IPS-20b (cell line): ENCODE measurements around the gene SPRR5.

Experiments used
- H3K27ac ChIP-seq: one replicate; pipeline ENCODE4 v1.5.1; 2013; ENCODE audit warnings: low read length
- H3K27me3 ChIP-seq: 2 replicates; pipeline ENCODE4 v1.6.1; 2013; ENCODE audit warnings: mild to moderate bottlenecking, low read length, inconsistent platforms; ENCODE audit not compliant: insufficient read depth
- H3K36me3 ChIP-seq: 2 replicates; pipeline ENCODE4 v1.6.1; 2013; ENCODE audit warnings: low read depth, mild to moderate bottlenecking, inconsistent platforms, low read length, moderate library complexity; ENCODE audit not compliant: insufficient read depth
- H3K4me1 ChIP-seq: 2 replicates; pipeline ENCODE4 v1.6.1; 2013; ENCODE audit warnings: mild to moderate bottlenecking, control low read depth, inconsistent platforms, low read length, moderate library complexity; ENCODE audit not compliant: insufficient read depth
- H3K4me3 ChIP-seq: 2 replicates; pipeline ENCODE4 v1.5.1; 2013; ENCODE audit warnings: mild to moderate bottlenecking, low read length, inconsistent platforms
- H3K9ac ChIP-seq: 2 replicates; pipeline ENCODE4 v1.6.1; 2013; ENCODE audit warnings: low read depth, mild to moderate bottlenecking, inconsistent platforms, low read length, moderate library complexity
- H3K9me3 ChIP-seq: 2 replicates; pipeline ENCODE4 v1.6.1; 2013; ENCODE audit warnings: mild to moderate bottlenecking, low read depth, low read length, inconsistent platforms; ENCODE audit not compliant: insufficient read depth

SPRR5 gene

DNA sequence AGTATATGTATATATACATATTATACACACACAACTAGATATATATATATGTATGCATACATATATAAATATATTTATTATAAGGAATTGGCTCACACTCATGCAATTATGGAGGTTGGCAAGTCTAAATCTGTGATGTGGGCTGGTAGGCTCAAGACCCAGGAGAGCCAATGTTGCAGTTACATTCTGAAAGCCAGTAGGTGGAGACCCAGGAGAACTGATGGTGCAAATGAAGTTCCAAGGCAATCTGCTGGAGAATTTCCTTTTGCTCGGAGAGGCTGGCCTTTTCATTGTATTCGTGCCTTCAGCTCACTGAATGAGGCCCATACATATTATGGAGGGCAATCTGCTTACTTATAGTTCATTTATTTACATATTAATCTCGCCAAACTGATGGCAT, 29.2 kb upstream of the SPRR5 start:
- H3K27me3 ChIP-seq: no peaks in the 10 kb centered on the region
- H3K27ac ChIP-seq: no peak overlapping the region
- no peak overlapping the region for H3K9ac ChIP-seq
- H3K4me3 ChIP-seq: no peak overlapping the region
- H3K4me1 ChIP-seq: no peaks in the 10 kb centered on the region
- H3K36me3 ChIP-seq: no peaks in the 10 kb centered on the region
- peaks cover 3% of the 10 kb centered on the region; the same call in 1 of the 2 replicates for H3K9me3 ChIP-seq

DNA sequence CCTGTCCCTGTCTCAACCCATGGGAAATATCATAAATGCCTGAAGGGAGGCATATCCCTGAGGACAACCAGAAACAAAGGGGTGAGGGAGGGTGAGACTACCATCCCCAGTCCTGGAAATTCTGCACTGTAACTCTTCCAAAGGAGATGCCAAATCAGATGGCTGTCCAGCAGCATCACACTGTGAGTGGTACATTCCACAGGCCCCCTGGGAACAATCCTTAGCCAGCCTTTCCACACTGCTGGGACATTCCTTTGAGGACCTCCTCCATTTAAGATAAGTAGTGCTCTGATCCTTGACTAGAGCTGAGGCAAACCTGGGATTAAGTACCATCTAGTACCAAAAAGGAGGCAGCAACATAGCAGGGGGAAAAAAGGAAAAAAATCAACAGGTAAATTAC, 27.9 kb upstream of the SPRR5 start:
- Histone ChIP-seq H3K9me3 (peaks cover 3% of the 10 kb centered on the region; the same call in 1 of the 2 replicates), H3K27me3 (no peaks in the 10 kb centered on the region), H3K27ac (no peak overlapping the region), H3K4me1 (no peaks in the 10 kb centered on the region), H3K36me3 (no peaks in the 10 kb centered on the region), H3K4me3 (no peak overlapping the region), H3K9ac (no peak overlapping the region)

DNA sequence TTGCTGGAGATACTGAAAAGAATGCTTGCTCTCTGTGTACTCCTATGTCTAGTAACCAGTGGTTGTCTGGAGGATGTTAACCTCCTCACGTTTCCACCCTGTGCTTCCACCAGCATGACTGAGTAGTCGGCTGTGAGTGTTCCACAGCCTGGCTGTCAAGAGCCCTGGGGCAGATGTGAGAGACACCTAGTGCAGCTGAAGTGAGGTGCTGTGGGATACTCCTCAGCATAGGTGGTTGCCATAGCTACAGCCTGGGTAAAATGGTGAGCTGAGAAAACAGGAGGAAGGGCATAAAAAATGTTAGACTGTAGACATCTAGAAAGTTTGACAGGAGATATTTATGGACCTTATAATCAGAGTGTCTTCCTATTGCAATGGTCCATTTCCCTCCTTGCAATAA, 22.8 kb upstream of the SPRR5 start:
- H3K9me3 ChIP-seq: peaks cover 19% of the 10 kb centered on the region
- no peak overlapping the region for H3K4me3 ChIP-seq
- H3K27me3 ChIP-seq: no peaks in the 10 kb centered on the region
- H3K9ac ChIP-seq: no peak overlapping the region
- no peaks in the 10 kb centered on the region for H3K4me1 ChIP-seq
- H3K27ac ChIP-seq: no peak overlapping the region
- no peaks in the 10 kb centered on the region for H3K36me3 ChIP-seq

DNA sequence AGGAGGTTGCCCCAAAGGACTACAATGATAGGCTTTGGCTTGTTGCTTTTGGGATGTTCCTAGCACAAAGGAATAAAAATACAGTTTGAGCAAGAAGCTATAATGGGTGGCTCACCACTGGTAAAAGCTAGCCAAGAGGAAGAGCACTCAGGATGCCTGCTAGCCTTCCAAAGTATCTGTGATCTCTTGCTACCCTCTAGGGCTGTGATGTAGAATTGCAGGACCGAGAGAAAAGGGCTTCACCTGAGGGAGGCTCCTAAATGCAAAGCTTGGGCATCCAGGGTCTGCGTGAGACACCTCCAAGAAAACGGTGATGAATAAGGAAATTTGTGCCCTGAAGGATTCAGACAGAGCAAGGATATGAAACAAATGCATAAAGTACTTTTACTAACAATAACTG, 20.9 kb upstream of the SPRR5 start:
- Histone ChIP-seq H3K4me3 (no peak overlapping the region), H3K4me1 (no peaks in the 10 kb centered on the region), H3K9me3 (peaks cover 19% of the 10 kb centered on the region)

DNA sequence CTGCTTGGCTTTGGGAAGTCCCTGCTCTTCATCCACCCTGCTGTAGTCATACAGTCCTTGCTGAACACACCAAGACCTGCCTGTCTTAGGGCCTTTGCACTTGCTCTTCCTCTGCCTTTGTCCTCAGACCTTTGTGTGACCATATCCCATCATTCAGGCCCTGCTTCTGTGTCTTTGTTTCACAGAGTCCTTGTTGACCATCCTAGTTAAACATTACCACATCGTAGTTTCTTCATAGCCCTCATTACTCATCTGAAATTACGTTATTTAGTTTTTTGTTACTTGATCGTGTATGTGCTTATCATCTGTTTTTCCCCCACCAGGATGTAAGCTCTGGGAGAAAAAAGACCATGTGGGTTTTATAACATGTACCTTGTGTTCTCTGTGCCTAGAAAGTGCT, 18.3 kb upstream of the SPRR5 start:
- Histone ChIP-seq H3K27ac (no peak overlapping the region), H3K9me3 (peaks cover 16% of the 10 kb centered on the region), H3K4me1 (no peaks in the 10 kb centered on the region), H3K27me3 (no peaks in the 10 kb centered on the region), H3K9ac (no peak overlapping the region), H3K36me3 (no peaks in the 10 kb centered on the region), H3K4me3 (no peak overlapping the region)

More for the DNA sequence above, 20.9 kb upstream of the SPRR5 start:
- H3K36me3 ChIP-seq: no peaks in the 10 kb centered on the region
- H3K9ac ChIP-seq: no peak overlapping the region
- no peak overlapping the region for H3K27ac ChIP-seq
- H3K27me3 ChIP-seq: no peaks in the 10 kb centered on the region

DNA sequence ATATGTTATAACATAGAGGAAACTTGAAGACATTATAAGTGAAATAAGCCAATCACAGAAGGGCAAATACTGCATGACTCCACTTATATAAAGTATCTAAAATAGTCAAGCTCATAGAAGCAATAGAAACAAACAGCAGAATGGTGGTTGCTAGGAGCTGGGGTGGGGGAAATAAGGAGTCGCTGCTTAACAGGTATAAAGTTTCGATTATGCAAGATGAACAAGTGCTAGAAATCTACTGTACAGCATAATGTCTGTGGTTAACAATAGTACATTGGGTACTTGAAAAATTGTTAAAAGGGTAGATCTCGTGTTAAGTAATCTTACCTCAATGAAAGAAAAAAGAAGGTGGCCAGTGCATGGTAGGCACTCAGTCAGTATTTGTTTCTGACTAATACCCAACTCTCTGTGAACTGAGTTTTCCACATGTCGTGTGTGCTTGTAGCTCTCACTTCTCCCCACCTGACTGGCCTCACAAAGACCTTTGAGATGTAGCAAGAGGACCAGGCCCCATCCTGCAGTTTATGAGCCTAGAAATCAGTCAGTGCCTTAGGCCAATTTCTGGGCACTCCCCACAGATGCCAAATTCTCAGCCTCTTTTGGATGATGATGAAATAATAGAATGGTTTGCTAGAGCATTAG, 14.7 kb upstream of the SPRR5 start:
- Histone ChIP-seq H3K4me3 (no peak overlapping the region), H3K4me1 (no peaks in the 10 kb centered on the region), H3K27ac (no peak overlapping the region), H3K36me3 (no peaks in the 10 kb centered on the region), H3K9ac (no peak overlapping the region), H3K27me3 (no peaks in the 10 kb centered on the region), H3K9me3 (peaks cover 5% of the 10 kb centered on the region)

DNA sequence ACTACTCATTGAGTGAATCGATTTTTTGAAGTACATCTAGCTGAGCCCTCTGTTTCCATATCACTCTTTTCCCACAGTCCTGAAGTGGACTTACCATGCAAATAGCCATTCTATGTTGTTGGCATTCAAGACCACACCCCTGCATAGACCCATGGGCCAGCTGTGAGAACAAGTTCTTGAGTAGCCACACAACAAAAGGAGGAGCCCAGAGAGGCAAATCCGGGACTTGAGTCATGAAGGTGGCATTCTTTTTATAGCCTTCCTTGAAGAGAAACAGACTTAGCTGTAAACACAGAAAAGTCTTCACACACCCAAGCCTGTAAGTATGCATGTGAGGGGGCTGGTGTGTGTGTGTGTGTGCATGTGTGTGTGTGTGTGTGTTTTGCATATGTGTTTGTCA, 13.8 kb upstream of the SPRR5 start:
- H3K36me3 ChIP-seq: no peaks in the 10 kb centered on the region
- H3K27ac ChIP-seq: no peak overlapping the region
- peaks cover 4% of the 10 kb centered on the region; the same call in 1 of the 2 replicates for H3K9me3 ChIP-seq
- no peaks in the 10 kb centered on the region for H3K4me1 ChIP-seq
- no peaks in the 10 kb centered on the region for H3K27me3 ChIP-seq
- H3K4me3 ChIP-seq: no peak overlapping the region
- H3K9ac ChIP-seq: no peak overlapping the region

DNA sequence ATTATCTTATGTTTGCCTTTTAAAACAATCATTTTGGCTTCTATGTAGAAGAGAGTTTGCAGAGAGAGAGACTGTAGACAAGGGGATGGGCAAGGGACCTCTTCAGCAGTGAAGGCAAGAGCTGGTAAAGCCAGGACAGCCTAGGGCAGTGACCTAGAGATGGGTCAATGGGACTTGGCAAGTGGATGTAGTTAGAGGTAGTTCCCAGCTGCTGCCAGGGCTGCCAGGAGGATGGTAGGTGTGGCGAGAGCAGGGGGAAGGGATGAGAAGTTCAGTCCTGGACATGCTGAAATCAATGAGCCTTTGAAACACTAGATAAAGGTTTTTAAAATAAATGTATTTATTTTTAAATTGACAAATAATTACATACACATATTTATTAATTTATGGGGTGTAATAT, 6.4 kb upstream of the SPRR5 start:
- Histone ChIP-seq H3K36me3 (no peaks in the 10 kb centered on the region), H3K27me3 (no peaks in the 10 kb centered on the region), H3K4me3 (no peak overlapping the region), H3K9me3 (no peaks in the 10 kb centered on the region; the same call in 1 of the 2 replicates), H3K9ac (no peak overlapping the region), H3K4me1 (no peaks in the 10 kb centered on the region), H3K27ac (no peak overlapping the region)

DNA sequence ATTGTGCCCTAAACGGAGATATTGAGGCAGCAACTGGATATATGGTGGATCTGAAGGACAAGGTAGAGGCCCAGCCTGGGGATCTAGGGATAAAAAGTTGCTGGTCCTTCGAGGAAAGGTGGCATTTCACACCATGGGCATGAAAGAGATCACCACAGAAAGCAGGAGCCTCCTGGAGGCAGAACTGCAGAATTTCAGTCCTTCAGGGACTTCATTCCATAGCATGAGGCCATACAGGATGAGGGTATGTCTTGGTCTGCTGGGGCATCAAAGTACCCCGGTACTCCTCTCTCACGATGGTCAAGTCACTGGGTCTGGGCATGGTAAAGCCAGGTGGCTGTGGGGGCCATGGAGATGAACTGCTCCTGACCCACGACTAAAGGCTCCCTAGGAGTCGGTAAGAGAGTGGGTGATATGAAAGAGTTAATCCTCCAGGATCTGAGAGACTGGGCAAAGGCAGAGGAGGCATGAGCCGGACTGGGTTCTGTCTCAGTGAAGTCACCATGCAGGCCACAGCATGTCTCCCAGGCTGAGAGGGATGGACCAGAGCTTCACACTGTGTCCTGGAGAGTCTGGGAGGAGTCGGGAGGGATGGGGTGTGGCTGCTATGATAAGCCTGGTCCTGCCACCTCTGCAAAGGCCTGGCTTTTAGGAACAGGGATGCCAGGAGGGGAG, 5.8 kb upstream of the SPRR5 start:
- Histone ChIP-seq H3K9me3 (no peaks in the 10 kb centered on the region; the same call in 1 of the 2 replicates), H3K36me3 (no peaks in the 10 kb centered on the region), H3K9ac (no peak overlapping the region), H3K4me1 (no peaks in the 10 kb centered on the region), H3K4me3 (no peak overlapping the region), H3K27me3 (no peaks in the 10 kb centered on the region), H3K27ac (no peak overlapping the region)

DNA sequence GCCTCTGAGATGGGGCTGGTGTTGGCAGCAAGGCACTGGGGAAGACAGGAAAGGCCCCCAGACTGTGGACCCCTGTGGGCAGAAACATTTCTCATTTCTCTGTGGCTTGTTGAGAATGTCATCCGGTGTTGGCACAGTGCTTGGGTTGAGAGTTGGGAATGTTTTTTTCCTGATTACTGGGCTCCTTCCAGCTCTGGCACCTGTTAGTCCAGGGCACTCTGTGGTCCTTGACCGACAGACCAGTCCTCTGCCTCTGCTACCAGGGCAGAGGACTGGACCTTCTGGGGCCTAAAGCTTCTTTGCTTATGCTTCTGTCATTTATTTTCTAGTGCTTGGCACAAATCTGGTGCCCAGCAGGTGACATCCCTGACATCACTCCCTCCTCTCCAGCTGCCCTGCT, 4.8 kb upstream of the SPRR5 start:
- H3K4me1 ChIP-seq: no peaks in the 10 kb centered on the region
- no peaks in the 10 kb centered on the region; the same call in 1 of the 2 replicates for H3K9me3 ChIP-seq
- no peaks in the 10 kb centered on the region for H3K36me3 ChIP-seq
- no peaks in the 10 kb centered on the region for H3K27me3 ChIP-seq
- no peak overlapping the region for H3K9ac ChIP-seq
- no peak overlapping the region for H3K27ac ChIP-seq
- H3K4me3 ChIP-seq: no peak overlapping the region

DNA sequence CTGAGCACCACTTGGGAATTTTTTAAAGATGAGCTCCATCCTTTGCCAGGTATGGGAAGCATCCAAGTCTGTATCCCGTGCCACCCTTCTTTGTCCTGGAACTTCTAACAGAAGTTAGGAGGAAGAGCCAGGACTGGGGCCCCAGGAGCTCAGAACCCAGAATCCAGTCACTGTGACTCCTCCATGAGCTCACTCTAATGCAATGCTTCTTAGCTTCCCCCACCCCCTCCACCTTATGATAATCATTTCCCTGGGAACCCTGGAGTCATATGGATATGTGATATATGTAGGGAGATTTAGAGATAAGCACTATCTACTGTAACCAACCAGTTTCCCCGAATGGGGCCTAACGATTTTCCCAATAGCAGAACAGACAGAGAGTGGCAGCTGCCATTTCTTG, 758 bp upstream of the SPRR5 start:
- Histone ChIP-seq H3K4me3 (no peak overlapping the region), H3K36me3 (no peaks in the 10 kb centered on the region), H3K4me1 (no peaks in the 10 kb centered on the region), H3K27ac (no peak overlapping the region), H3K27me3 (no peaks in the 10 kb centered on the region), H3K9ac (no peak overlapping the region), H3K9me3 (no peaks in the 10 kb centered on the region; the same call in 1 of the 2 replicates)

DNA sequence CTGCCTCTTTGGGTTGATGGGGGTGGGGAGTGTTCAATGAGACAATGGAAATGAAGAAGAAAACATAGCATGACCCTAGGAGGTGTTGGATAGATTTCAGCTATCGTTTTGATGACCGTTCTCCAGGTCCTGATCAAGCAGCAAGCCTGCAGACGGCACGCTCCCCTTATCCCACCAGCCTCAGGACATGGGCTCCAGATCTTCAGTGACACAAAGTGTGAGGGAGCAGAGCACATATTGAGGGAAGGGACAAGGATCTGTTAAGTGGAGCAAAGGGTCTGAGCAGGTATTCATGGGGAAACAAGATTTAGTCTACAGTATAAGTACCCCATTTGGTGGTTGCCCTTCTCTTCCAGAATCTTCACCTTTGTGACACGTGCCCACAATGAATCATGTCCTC, 4.7 kb downstream of the SPRR5 start:
- no peak overlapping the region for H3K4me3 ChIP-seq
- no peak overlapping the region for H3K9ac ChIP-seq
- H3K27me3 ChIP-seq: no peaks in the 10 kb centered on the region
- no peak overlapping the region for H3K27ac ChIP-seq
- H3K9me3 ChIP-seq: no peaks in the 10 kb centered on the region; the same call in 1 of the 2 replicates
- H3K4me1 ChIP-seq: no peaks in the 10 kb centered on the region
- no peaks in the 10 kb centered on the region for H3K36me3 ChIP-seq
